ENCODE measurements around the gene PLD6.

GRCh38 chr17:17165666-17166308 lies 40.3 kb downstream of the PLD6 start:
- TF ChIP-seq EZH2phosphoT487 (IDR thresholded peaks at IDR 0.05; ENCODE audit: low read depth, severe bottlenecking, unreplicated experiment) (no peak), CTCF (IDR thresholded peaks at IDR 0.05; ENCODE audit: poor library complexity) (no peak), EZH2 (IDR thresholded peaks at IDR 0.05; ENCODE audit: borderline replicate concordance) (no peak)
